Hepatic stellate cell (primary cell): ENCODE data around the gene GALNT14.
"Not testable (repeated sequence)": the region's sequence is repeated elsewhere in the genome, so short reads cannot be mapped to it uniquely, and the experiment has no call there.

ENCODE experiments used
- DNase-seq: peaks from one replicate; pipeline ENCODE4 v3.0.0; 2011; ENCODE audit warnings: low spot score

Gene GALNT14

DNA sequence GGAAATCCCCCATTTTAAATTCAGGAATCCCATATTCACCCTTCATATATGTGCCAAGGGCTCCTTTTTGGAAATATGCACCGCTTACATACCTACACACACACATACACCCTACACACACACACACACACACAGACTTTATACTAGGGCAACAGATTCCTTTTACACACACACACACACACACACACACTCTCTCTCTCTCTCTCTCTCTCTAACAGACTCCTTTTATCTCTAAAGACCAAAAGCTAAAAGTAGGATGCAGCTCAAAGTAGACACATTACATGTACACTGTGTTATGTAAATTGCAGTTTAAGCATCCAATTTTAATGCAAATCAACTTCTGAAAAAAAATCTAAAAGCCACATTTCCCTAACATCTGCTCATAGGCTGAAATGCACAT, 200.0 kb downstream of the GALNT14 start:
- DNase-seq, result no peak

DNA sequence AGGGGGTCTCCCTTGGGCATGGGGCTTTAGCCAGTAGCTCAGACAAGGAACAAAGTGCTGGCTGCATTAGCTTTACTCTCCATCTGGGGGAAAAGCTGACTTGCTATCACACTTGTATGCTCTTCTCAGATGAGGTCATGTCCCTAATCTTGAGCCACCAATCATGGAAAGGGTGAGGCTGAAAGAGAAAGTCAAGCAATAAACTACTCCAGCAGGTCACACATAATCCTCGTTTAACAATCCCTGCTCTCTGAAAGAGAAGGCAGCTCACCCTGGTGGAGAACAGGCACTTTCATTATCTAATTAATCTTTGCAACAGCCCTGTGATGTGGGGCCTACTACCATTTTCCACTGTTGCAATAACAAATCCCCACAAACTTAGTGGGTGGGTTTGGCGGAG, 201.3 kb downstream of the GALNT14 start:
- no peak for DNase-seq

DNA sequence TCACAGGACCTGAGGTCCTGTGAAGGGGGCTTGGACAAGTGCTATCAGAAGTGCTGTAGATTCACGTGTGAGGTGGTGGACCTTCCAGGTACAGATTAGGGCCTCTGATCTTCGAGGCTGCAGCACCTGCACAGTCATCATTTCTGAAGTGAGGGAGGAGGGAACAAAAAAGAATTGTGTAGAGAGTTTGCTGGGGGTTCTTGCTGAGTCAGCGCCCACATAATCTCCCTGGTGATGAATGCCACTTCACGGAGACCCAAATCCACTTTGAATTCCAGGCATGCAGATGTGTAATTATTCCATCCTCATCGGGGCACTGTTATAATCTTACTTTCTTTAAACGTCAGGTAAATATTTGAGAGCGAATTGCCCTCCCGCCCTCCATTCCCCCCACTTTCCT, 202.4 kb downstream of the GALNT14 start:
- DNase-seq, result no peak

DNA sequence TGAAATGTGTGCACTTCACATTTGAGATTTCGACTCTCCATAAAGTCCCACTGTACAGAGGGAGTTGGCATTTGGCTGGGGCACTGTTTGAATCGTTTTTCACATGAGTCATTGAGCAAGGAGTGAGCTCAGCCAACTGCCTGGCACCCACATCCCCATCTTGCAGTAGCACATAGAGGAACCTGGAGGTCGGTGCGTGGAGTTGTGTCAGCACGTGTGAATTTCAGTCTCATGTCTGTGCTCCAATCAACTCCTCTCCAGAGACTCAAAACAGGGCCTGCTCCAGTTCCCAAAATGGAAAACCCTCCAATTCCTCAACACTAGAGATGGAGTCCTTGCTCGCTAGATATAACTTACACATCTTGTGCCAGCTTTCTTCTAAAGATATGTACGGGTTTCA, 204.2 kb downstream of the GALNT14 start:
- no peak for DNase-seq

DNA sequence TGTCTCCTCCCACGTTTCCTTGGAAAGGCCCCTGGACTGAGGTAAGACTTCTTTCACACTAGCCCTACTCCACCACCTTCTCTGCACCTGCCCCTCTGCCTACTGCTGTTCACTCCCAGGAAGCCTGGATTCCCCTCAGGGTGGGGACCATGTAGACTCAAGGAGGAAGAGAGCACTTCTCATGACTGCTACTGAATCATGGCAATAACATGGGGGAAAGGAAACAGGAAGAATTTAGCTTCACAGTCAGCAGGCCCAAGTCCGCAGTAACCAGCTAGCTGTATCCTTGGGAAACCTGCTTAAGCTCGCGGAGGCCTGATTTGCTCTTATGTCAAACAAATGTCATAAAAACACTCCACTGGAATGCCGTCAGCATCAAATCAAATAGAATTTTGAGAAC, 204.7 kb downstream of the GALNT14 start:
- no peak for DNase-seq

DNA sequence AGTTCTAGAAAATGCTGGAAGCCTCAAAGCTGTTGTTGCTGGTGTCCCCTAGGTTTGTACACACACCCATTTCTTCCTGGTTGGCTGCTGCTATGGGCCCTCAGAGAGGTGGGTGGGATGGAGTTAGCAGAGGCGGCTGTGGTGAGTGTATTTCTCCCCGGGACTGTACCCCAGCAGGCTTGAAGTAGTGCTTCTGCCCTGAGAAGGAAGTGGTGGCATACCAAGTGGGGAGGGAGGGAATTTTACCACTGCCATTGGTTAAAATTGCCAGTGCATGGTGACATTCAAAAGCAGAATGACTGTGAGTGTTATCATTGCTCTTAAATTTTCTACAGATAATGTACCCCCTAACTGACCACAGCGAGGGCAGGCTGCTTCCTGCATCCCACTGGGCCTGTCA, 205.4 kb downstream of the GALNT14 start:
- DNase-seq, result no peak

DNA sequence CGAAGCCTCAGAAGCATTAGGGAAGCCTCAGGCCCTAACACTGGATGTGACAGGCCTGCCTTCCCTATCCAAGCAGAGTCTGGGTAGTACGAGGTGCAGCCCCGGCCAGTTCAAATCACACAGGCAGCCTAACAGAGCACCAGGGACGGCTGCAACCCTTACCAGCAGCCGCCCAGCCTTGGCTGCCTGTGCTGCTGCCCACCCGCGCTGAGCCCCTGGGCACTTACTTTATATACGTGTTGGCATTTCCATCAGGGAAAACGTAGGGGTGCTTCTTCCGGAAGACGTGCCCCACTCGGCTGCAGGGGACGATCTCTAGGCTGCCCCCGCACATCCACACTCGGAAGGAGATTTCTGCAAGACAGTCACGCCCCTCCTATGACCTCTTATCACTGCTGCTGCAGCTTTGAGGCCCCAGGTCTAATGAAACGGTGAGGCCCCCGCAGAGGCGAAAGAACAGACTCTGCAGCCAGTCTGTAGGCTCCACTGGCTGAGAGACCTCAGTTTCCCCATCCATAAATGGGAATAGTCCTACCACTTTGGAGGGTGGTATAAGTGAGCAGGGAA, 206.3 kb downstream of the GALNT14 start:
- DNase-seq, result no peak

DNA sequence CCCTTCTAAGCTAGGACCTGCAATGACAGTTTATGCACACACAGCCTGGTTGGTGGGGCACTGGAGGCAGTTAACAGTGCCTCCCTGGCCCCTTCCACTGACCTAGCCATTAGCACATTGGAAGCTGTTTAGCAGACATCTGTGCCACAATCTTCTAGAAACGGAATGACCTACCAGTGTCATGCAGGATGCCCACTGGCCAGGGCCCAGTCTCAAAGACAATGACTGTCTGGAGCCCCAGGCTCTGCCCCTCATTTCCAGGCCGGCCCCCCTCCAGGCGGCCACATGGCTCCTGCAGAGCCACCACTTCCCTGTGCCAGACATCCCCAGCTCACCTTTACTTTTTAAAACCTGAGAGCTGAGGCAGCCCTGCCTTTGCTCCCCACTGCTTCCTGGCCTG, 207.5 kb downstream of the GALNT14 start:
- no peak for DNase-seq

DNA sequence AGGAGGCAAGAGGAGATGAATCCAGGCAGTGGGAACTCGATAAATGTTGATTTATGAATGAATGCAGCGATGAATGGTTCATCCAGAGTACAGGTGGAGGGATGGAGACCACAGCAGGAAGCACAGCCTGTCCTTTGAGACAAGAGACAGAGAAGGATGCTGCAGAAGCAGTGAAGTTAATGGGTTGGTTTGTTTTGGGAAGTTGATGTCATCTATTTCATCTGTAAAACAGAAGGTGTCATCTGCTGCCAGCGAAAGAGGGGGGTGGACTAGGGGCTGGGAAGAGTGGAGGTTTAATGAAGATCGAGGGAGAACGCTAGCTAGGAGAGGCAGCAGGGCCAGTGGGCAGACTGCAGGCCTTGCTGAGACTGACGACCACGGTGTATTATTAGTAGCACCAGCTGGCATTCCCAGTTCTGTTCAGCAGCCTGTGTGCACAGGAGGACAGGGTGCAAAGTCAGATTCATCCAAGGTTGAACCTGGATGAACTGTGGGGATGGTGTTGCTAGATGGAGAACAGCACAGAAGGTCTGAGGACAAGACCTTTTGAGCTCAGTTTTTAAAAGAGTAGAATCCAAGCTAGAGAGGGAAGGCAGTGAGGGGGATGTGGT, 210.7 kb downstream of the GALNT14 start:
- no peak for DNase-seq

DNA sequence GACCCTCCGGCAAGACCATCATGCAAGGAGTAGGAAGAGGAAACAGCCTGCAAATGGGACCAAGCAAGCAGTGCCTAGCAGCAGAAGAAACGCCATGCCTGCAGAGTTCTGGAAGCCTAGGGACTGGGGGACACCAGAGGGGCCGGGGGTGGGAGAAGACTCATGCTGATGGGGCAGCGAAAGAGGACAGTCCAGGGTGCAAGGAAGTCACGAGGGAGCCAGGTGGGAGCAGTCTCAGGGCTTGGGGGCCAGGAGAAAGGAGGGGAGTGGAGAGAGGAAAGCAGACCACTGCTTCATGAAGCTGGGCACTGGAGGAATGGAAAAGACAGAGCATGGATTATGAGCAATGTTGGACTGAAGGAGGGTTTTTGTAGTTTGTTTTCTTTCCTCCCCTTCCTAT, 211.6 kb downstream of the GALNT14 start:
- no peak for DNase-seq

DNA sequence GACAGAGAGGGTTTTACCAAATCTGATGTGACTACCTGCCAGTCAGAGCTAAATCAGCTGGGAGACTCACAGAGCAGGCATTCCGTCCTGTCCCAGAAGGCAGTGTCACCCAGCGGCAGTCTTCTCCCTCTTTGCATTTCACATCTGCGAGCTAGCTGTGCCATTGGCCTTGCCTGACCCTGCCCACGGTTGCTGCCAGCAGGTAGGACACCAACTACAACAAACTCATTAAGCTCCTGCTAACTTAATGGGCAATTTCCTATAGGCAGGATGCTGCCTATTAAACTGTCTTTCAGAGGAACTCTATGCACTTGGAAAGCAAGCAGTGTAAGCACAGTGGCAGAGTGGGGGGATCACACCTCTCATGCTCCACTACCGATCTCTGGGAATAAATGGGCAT, 214.6 kb downstream of the GALNT14 start:
- DNase-seq, result no peak

DNA sequence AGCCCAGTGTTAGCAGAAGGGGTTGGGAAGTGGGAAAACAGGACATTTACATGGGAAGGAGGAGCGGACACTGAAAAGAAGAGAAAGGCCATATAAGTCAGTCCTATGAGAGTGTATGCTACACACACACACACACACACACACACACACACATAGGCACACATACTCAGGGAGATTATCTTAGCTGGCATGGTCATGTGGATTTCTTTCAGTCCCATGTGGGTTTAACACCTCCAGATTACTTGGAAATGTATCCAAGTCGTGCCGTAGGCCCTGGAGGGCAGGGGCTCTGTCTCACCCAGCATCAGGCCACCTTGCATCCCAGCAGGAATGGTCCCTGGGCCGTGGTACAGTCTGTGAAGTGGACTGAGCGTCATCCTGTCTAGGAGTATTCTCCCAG, 217.7 kb downstream of the GALNT14 start:
- no peak for DNase-seq

DNA sequence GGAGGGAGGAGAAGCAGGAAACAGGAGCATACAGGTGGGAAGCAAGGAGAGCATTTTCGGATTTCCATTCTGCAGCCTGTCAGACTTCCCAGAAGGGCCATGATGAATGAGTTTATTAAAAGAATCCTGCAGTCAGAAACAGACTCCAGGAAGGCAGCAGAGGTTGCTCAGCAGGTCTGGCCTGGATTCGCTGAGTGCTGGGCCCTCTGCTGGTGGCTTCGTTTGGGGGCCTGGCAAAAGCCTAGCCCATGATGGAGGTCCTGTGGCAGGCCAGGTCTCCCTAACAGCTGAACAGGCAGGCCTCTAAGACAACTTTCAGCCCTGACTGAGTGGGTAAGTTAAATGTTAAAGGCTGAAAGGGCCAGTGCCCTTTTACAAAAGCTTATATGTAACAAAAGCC, 222.8 kb downstream of the GALNT14 start:
- DNase-seq, result no peak

DNA sequence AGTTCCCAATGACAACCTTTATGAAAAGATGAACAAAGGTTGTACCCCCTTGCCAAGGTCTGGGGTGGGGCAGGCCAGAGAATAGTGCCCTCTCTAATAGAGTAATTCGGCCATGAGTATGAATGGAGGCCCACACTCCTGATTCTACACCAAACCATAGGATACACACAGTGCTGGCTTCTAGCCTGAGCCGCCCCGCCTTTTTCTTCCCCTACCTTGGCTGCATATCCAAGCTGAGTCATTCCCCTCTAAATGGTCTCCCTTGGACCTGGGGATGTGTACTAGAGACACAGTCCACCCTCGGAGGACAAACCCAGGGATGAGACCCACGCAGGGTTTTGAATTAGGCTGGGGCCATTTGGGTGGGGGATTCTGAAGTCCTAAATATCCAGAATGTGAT, 223.8 kb downstream of the GALNT14 start:
- DNase-seq, result no peak

DNA sequence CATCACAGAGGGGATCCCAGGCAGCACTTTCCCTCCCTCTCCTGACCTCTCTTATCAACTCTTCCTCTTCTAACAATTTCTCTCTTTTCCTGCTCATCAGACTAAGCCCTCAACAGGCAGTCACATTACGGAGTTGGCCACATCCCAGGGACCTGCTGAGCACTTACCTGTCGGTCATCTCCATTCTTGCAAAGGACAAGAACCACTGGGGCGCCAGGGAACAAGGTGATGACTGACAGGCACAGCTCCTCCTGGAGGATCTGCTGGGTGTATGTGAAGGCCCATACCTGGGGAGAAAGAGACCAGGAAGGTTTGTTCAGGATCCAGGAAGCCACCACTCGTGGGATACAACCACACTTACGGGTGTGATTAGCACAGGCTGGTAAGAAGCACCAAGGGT, 226.2 kb downstream of the GALNT14 start:
- DNase-seq, result no peak

DNA sequence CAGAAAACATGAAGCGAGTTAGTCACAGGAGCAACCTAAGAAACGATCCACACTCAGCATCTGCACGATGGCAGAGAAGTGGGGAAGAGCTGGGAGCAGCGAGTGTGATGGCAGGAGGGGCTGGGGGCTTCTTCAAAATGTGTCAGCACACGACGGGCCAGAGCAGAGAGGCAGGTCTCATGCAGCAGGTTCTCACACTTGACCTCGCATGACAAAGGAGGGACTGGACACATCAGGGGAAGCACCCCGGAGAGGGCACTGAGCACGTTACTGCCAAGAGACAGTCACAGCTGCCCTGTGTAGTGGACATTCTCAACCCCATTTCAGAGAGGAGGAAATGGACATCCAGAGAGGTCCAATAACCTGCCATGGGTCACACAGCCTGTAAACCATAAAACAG, 226.9 kb downstream of the GALNT14 start:
- DNase-seq, result no peak

DNA sequence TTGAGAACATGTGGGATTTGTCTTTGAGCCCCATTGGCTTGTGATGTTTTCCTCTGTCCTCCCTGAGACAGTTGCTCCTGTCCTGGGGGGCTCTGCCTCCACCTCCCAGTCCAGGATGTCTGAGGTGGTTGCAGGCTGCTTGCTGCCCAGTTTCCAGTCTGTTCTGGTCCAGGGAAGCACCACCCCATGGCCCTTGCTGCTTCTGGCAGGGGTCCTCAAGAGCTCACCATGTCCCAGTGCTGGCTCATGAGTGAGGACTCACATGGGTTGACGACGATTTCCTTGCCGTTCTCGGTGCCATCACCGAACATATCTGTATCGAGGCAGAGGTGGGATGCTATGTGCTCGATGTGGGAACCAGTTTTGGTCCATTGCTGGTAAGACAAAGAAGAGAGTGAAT, 227.6 kb downstream of the GALNT14 start:
- DNase-seq, result no peak

DNA sequence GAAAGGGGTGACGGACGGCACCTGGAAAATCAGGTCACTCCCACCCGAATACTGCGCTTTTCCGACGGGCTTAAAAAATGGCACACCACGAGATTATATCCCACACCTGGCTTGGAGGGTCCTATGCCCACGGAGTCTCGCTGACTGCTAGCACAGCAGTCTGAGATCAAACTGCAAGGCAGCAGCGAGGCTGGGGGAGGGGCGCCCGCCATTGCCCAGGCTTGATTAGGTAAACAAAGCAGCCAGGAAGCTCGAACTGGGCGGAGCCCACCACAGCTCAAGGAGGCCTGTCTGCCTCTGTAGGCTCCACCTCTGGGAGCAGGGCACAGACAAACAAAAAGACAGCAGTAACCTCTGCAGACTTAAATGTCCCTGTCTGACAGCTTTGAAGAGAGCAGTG, 233.8 kb downstream of the GALNT14 start:
- not testable (repeated sequence) for DNase-seq

DNA sequence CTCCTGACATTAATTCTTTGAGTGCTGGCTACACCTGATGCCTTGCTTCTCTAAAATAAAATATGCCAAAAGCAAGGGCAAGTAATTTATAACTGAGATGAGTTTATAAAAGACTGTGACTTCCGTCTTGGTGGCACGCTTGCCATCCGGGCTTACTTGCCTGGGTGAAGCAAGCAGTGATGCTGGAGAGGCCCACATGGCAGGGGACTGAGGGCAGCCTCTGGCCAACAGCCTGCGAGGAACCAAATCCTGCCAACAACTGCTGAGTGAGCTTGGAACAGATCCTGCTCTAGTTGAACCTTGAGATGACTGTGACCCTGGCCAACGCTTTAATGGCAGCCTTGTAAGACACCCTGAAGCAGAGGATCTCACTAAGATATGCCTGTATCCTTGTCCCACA, 234.9 kb downstream of the GALNT14 start:
- no peak for DNase-seq

DNA sequence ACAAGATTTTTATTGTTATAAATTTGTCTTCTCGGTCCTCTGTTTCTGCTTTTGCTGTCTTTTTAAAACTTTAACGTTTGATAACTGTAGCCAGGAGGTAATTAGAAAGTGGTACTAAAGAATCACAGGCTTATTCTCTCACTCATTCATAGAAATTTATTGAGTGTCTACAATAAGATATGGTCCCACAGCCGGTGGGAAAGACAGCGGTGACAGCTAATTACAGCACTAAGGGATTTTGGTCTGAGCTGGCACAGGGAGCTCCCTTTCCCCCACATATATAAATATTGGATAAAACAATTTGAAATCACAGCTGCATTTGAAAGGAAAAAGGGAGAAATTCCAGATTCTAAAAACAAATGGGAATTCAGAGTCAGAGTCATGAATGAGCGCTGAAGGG, 237.9 kb downstream of the GALNT14 start:
- no peak for DNase-seq

DNA sequence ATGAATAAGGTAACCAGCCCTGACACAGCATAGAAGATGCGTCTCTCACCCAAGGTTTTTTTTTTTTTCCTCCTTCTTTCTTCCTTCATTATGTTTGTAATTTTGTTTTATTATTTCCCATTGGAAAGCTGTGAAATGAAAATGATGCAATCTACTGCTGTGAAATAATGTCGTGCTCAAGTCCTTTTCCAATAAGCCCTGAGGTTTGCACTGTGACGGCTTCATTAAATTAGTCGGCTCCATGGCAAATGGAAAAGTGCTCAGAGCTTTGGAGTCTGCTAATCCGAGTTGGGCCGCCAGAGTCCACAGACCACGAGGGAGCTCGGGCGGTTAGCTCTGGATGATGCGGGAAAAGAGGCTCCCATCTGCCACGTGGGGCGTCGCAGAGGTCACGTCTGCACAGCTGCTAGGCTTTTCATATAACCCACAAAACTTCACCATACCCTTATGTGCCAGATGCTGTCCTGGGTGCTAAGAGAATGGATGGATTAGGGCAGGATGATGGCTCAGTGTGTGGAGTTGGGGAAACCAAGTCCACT, 238.7 kb downstream of the GALNT14 start:
- no peak for DNase-seq

DNA sequence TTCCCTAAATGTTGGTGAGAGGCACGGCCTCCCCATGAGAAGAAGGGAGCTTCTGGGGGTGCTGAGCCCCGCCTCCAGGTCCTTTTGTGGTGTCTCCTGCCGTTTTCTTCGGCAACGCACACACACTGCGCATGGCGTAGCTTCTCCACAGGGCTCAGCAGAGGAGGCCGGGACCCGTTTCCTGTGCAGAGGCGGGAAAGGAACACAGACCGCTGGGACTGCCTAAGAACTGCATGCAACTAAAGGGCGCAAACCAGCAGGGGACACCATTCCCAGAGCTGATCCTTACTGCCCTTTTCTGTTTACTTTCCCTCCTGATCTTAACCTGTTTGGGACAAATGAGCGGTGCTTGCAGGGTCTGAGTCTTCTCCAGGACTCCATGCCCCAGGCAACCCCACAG, 240.7 kb downstream of the GALNT14 start:
- DNase-seq, result no peak

DNA sequence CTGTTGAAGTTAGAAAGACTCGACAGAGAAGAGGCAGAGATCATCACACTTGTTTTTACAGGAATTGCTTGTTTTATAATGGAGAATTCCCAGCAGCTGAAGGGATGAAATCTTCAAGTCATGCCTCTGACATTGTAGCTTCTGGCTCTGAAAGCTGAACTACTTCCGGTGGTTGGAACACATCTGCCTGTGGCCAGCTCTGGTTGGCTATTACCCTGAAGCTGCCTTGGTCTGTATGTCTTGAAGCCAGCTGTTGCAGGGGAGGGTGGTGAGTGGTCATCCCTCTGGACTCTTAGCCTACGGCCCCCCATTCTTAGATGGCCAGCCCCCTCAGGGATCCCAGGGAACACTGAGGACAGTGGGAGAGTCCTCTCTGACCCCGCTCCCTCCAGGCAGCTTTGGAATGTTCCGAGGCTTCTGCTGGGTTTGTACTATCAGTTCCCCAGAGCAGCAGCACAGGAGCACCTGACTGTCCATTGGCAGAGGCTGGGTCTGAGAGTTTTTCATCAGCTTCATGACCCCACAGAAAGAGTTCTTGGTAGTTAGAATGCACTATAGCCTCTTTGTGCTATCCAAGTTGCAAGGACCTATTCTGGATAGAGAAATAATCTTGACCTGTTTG, 243.6 kb downstream of the GALNT14 start:
- no peak for DNase-seq

DNA sequence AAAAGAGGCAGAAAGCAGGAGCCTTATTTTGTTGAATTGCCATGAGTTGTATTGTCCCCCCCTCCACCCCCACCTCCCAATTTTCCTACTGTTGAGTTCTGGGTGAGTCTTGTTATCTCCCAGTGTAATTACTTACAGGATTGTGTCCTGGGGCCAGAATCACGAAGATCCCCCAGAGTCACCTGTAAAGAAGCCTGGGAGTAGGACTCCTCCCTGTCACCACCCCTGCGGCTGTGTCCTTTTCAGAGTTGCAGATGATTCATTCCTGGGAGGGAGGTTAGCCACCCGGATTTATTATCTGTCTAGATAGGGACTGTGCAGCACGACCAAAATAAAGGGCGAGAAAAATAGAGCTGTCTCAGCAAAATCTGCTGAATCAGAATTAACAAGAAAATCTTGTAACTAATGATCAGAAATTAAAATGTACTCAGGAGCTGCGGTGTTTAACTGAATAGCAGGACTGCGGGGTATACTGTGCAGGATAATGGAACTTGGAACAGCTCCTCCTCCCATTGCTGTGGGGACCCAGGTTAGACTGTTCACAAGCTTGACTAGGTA, 249.3 kb downstream of the GALNT14 start:
- no peak for DNase-seq
